K562 (cell line): ENCODE results near the gene MYH9. TPM values are rescaled to one million over a fixed set of nuclear protein-coding genes. Genes with fewer than 3 reads are reported as not detected.

Source experiments
- ATAC-seq: fragments of 200-7000 bp; cut with Tn5 transposase; 3 replicates; pipeline ENCODE4 v1.9.1; 2020; ENCODE audit warnings: moderate library complexity
- BruUV-seq: library from RNA; stranded (reverse); fragments of 400-500 nt; replicated peaks from 2 replicates; lab custom pipeline; 2021; lab: Mats Ljungman, UMichigan
- CTCF ChIA-PET: fragments of 300-600 bp; formaldehyde crosslinking; extraction: SDS; loops from one replicate; lab custom pipeline; 2021; ENCODE audit warnings: low intra/inter-chr PET ratio; lab: Yijun Ruan, JAX
- POLR2A ChIA-PET: fragments of 300-600, 350-650 bp; sonication (Branson Sonifier 250); formaldehyde crosslinking; extraction: SDS; loops from one replicate; lab custom pipeline; 2021; ENCODE audit warnings: antibody characterized with exemption, inconsistent platforms; lab: Yijun Ruan, JAX
- DNase-seq, 4 experiments: peaks; one replicate each; pipeline versions ENCODE4 v3.0.0 to v3.0.0-alpha.2; 2011 to 2018; ENCODE audit warnings: low spot score in 3 of 4, mixed read lengths in 3 of 4; ENCODE audit errors: extremely low read depth in 1 of 4
- FAIRE-seq: peaks from 2 replicates; lab custom pipeline; 2011; peaks lifted over from hg19 to GRCh38; lab: Jason Lieb, UNC
- H2AFZ ChIP-seq: 2 replicates; pipeline ENCODE4 v1.6.0; 2011; ENCODE audit warnings: low read depth, low read length, control low read depth, inconsistent platforms
- H3K27ac ChIP-seq: fragments of 200-600 bp; 3 replicates; pipeline ENCODE4 v1.8.0; 2011; ENCODE audit warnings: low read depth, mild to moderate bottlenecking, control low read depth, inconsistent platforms, low read length, moderate library complexity, mixed read lengths; ENCODE audit errors: extremely low read depth
- H3K27me3 ChIP-seq, 2 experiments: fragments of 300-600 bp in 1 of 2; 2 replicates in 1 of 2; 3 replicates in 1 of 2; pipeline versions ENCODE4 v1.6.0 to v1.8.0; 2011; ENCODE audit warnings: inconsistent platforms in 2 of 2, low read length in 2 of 2, mild to moderate bottlenecking in 1 of 2, mixed read lengths in 1 of 2, moderate library complexity in 1 of 2; ENCODE audit not compliant: control insufficient read depth in 2 of 2, insufficient read depth in 2 of 2
- H3K36me3 ChIP-seq: fragments of 300-600 bp; 3 replicates; pipeline ENCODE4 v1.8.0; 2011; ENCODE audit warnings: mild to moderate bottlenecking, low read length, inconsistent platforms; ENCODE audit not compliant: control insufficient read depth, insufficient read depth
- H3K4me1 ChIP-seq, 2 experiments: fragments of 200-600 bp in 1 of 2; replicated peaks in 1 of 2; 2 replicates in 1 of 2; 3 replicates in 1 of 2; pipeline versions ENCODE4 v1.5.1 to v1.8.0; 2011; ENCODE audit warnings: inconsistent platforms in 2 of 2, low read length in 2 of 2, mild to moderate bottlenecking in 1 of 2, mixed read lengths in 1 of 2, moderate library complexity in 1 of 2; ENCODE audit not compliant: control insufficient read depth in 2 of 2, insufficient read depth in 2 of 2
- H3K4me2 ChIP-seq: 2 replicates; pipeline ENCODE4 v1.6.1; 2011; ENCODE audit warnings: low read length, control low read depth, inconsistent platforms, mixed read lengths; ENCODE audit not compliant: insufficient read depth
- H3K4me3 ChIP-seq: fragments of 200-600 bp; sonication (generic), shearing (Covaris generic); 2 replicates; pipeline ENCODE4 v1.5.1; 2016; ENCODE audit warnings: control low read depth, inconsistent platforms
- H3K79me2 ChIP-seq: fragments of 200-600 bp; 3 replicates; pipeline ENCODE4 v1.8.0; 2011; ENCODE audit warnings: low read length, inconsistent platforms; ENCODE audit not compliant: control insufficient read depth, insufficient read depth
- H3K9ac ChIP-seq, 2 experiments: 2 replicates each; pipeline versions ENCODE4 v1.6.0 to v1.6.1; 2011; ENCODE audit warnings: low read depth in 2 of 2, low read length in 2 of 2, control low read depth in 1 of 2, inconsistent platforms in 1 of 2, mild to moderate bottlenecking in 1 of 2, mixed read lengths in 1 of 2; ENCODE audit not compliant: insufficient read depth in 1 of 2
- H3K9me1 ChIP-seq: one replicate; pipeline ENCODE4 v1.6.0; 2011; ENCODE audit warnings: inconsistent platforms, mild to moderate bottlenecking, low read length, moderate library complexity; ENCODE audit not compliant: control insufficient read depth, insufficient read depth
- H3K9me3 ChIP-seq: replicated peaks from 2 replicates; pipeline ENCODE4 v1.5.1; 2011; ENCODE audit warnings: low read depth, low read length, inconsistent platforms; ENCODE audit not compliant: control insufficient read depth, insufficient read depth
- H4K20me1 ChIP-seq: replicated peaks from 2 replicates; pipeline ENCODE4 v1.6.1; 2011; ENCODE audit warnings: low read length, inconsistent platforms, mixed read lengths; ENCODE audit not compliant: control insufficient read depth, insufficient read depth
- CCAR2 ChIP-seq: fragments of 200-400 bp; formaldehyde crosslinking; IDR thresholded peaks from 2 replicates; pipeline ENCODE4 v1.6.1; 2017; ENCODE audit warnings: mild to moderate bottlenecking, low read depth, low read length
- CREBBP ChIP-seq: IDR thresholded peaks from one replicate; pipeline ENCODE4 v1.6.1; 2012; ENCODE audit warnings: low read depth, mild to moderate bottlenecking, control low read depth, inconsistent platforms, low read length
- KDM2B ChIP-seq: fragments of 250-450 bp; sonication (Bioruptor Pico); IDR thresholded peaks from 2 replicates; pipeline ENCODE4 v1.8.0; 2021; ENCODE audit warnings: mild to moderate bottlenecking, moderate library complexity
- NCOA6 ChIP-seq: fragments of 450-650 bp; IDR thresholded peaks from 2 replicates; pipeline ENCODE4 v1.6.1; 2017; ENCODE audit warnings: mild to moderate bottlenecking
- PATZ1 ChIP-seq: fragments of 250-450 bp; sonication (Bioruptor Pico); IDR thresholded peaks from 2 replicates; pipeline ENCODE4 v1.5.0; 2020; ENCODE audit warnings: mild to moderate bottlenecking, borderline replicate concordance
- PHB ChIP-seq: fragments of 250-450 bp; sonication (Bioruptor Pico); IDR thresholded peaks from 2 replicates; pipeline ENCODE4 v1.5.0; 2021
- SFPQ ChIP-seq: fragments of 200-400 bp; formaldehyde crosslinking; IDR thresholded peaks from 2 replicates; pipeline ENCODE4 v1.6.1; 2017; ENCODE audit warnings: mild to moderate bottlenecking, low read depth, low read length, moderate library complexity
- USF2 ChIP-seq: sonication (generic); formaldehyde crosslinking; IDR thresholded peaks from 2 replicates; pipeline ENCODE4 v1.5.0; 2020; ENCODE audit warnings: missing genetic modification reagents
- ZNF609 ChIP-seq: sonication (generic); formaldehyde crosslinking; IDR thresholded peaks from 2 replicates; pipeline ENCODE4 v1.8.1; 2023; ENCODE audit warnings: missing genetic modification reagents, mild to moderate bottlenecking, borderline replicate concordance
- WGBS: fragments of 100-300 bp; shearing (Covaris generic); methylation state at CpG from one replicate; pipeline ENCODE4 v1.1.6; 2016; ENCODE audit warnings: low coverage, mixed read lengths; ENCODE audit not compliant: insufficient coverage; ENCODE audit errors: missing lambda C conversion rate; 5-methylcytosine and 5-hydroxymethylcytosine counted together
- in situ Hi-C: fragments of 300-500 bp; cut with MboI; formaldehyde crosslinking; loops from 4 replicates; pipeline ENCODE4 v1.15.0; 2018; ENCODE audit warnings: inconsistent platforms, mixed read lengths
- intact Hi-C: fragments of 100-400 bp; cut with micrococcal nuclease; formaldehyde crosslinking; loops from 2 replicates; pipeline ENCODE4 v1.14.2; 2022
- polyA plus RNA-seq, 8 experiments: library from polyadenylated mRNA; depleted of rRNA in 4 of 8; stranded (reverse) in 5 of 8; unstranded in 3 of 8; fragments of >200 nt; fragmentation: Nextera tagmentation in 2 of 8; fragmentation: Illumina TruSeq in 1 of 8; extraction: Ambion mirVana in 2 of 8; extraction: Trizol in 1 of 8; gene quantifications; 2 replicates each; pipeline versions ENCODE4 v1.2.1 to v1.2.3, GENCODE V29; 2011 to 2014; ENCODE audit warnings: inconsistent platforms in 1 of 8, missing spikeins in 1 of 8
- total RNA-seq, 7 experiments: library from RNA; depleted of rRNA in 6 of 7; stranded (reverse); fragments of >200 nt in 6 of 7; fragmentation: Illumina TruSeq in 2 of 7; extraction: Trizol in 2 of 7; gene quantifications; 2 replicates each; pipeline versions ENCODE4 v1.2.1 to v1.2.3, GENCODE V29; 2011 to 2021; ENCODE audit warnings: low replicate concordance in 1 of 7

MYH9 gene
- total and polyA plus RNA-seq, 9 of the 15 experiments (the other 6 are each of a cell fraction or from before 2014, with no cell fraction given) = 0.71 to 111 (median 24.6) TPM

- H3K4me2 ChIP-seq = no peak overlapping the region
- no peaks in the 10 kb centered on the region for H3K79me2 ChIP-seq
- no peak overlapping the region for H3K9ac ChIP-seq
- DNase-seq = no peak
- WGBS = 51% methylated on average over 5 of the region's 6 CpGs
- TF ChIP-seq CREBBP (no peak), SFPQ (no peak), PHB (CRISPR knock-in tag) (no peak), USF2 (CRISPR knock-in tag) (no peak), KDM2B (CRISPR knock-in tag) (no peak), NCOA6 (no peak), ZNF609 (no peak), CCAR2 (no peak), PATZ1 (CRISPR knock-in tag) (no peak)
- in situ Hi-C loops (no loop called here), intact Hi-C loops (no loop called here)
- ATAC-seq = no peak
- H3K4me3 ChIP-seq = no peak overlapping the region
- no peaks in the 10 kb centered on the region for H3K9me1 ChIP-seq
- no peaks in the 10 kb centered on the region for H4K20me1 ChIP-seq
- no peaks in the 10 kb centered on the region for H3K27me3 ChIP-seq
- POLR2A ChIA-PET = no interaction called here
- H3K36me3 ChIP-seq = no peaks in the 10 kb centered on the region
- H3K27ac ChIP-seq = no peak overlapping the region
- no peak overlapping the region for H2AFZ ChIP-seq
- no TSS peak for BruUV-seq
- FAIRE-seq = no peak
- CTCF ChIA-PET = no interaction called here
- peaks cover 0 to 10% of the 10 kb centered on the region in 2 experiments; a peak in 2 of 5 replicates for H3K4me1 ChIP-seq
- no peaks in the 10 kb centered on the region for H3K9me3 ChIP-seq
Measured at GRCh38 chr22:36406721-36407120, 19.0 kb upstream of the MYH9 start.
